GM12878 (cell line): ENCODE data around the gene NFIX. TPM values are rescaled to one million over a fixed set of nuclear protein-coding genes. Genes with fewer than 3 reads are reported as not detected.

Experiments used
- BHLHE40 ChIP-seq, 2 experiments: fragments of 450-650 bp in 1 of 2; IDR thresholded peaks; 2 replicates each; pipeline ENCODE4 v1.6.1; 2011 to 2017; ENCODE audit warnings: low read depth in 2 of 2, borderline replicate concordance in 1 of 2, improper control_type of control experiment in 1 of 2, low read length in 1 of 2, mild to moderate bottlenecking in 1 of 2
- CBX5 ChIP-seq: sonication (generic); IDR thresholded peaks from 2 replicates; pipeline ENCODE4 v1.6.1; 2016; ENCODE audit warnings: low read depth, moderate library complexity, mild to moderate bottlenecking, inconsistent platforms
- EP300 ChIP-seq, 2 experiments: fragments of 150-350 bp in 1 of 2; IDR thresholded peaks; 2 replicates each; pipeline ENCODE4 v1.6.1; 2011 to 2012; ENCODE audit warnings: low read depth in 2 of 2, low read length in 2 of 2, borderline replicate concordance in 1 of 2, improper control_type of control experiment in 1 of 2, inconsistent platforms in 1 of 2; ENCODE audit not compliant: control insufficient read depth in 1 of 2
- JUNB ChIP-seq: IDR thresholded peaks from 2 replicates; pipeline ENCODE4 v1.6.1; 2016; ENCODE audit warnings: antibody characterized with exemption, mild to moderate bottlenecking
- MTA3 ChIP-seq: IDR thresholded peaks from 2 replicates; pipeline ENCODE4 v1.6.1; 2012; ENCODE audit warnings: low read length, inconsistent platforms, borderline replicate concordance
- MXI1 ChIP-seq: fragments of 150-350 bp; IDR thresholded peaks from 2 replicates; pipeline ENCODE4 v1.6.1; 2011; ENCODE audit warnings: low read depth, mild to moderate bottlenecking, inconsistent platforms, low read length, improper control_type of control experiment
- POLR2A ChIP-seq: IDR thresholded peaks from 2 replicates; pipeline ENCODE4 v1.6.1; 2011; ENCODE audit warnings: low read depth, mild to moderate bottlenecking, low read length
- RAD21 ChIP-seq: IDR thresholded peaks from 2 replicates; pipeline ENCODE4 v1.6.1; 2011; ENCODE audit warnings: mild to moderate bottlenecking, low read depth, low read length, moderate library complexity; ENCODE audit not compliant: insufficient read depth
- RELA ChIP-seq: fragments of 450-650 bp; IDR thresholded peaks from 2 replicates; pipeline ENCODE4 v1.8.0; 2014; ENCODE audit warnings: borderline replicate concordance; ENCODE audit not compliant: partially characterized antibody
- ZNF274 ChIP-seq: IDR thresholded peaks from one replicate; pipeline ENCODE4 v1.8.0; 2011; ENCODE audit not compliant: insufficient read length, insufficient read depth
- ZNF384 ChIP-seq: IDR thresholded peaks from 2 replicates; pipeline ENCODE4 v1.6.1; 2012; ENCODE audit warnings: low read depth, mild to moderate bottlenecking, low read length, improper control_type of control experiment, borderline replicate concordance
- polyA plus RNA-seq, 11 experiments: library from polyadenylated mRNA; depleted of rRNA in 4 of 11; unstranded in 6 of 11; stranded (reverse) in 5 of 11; fragments of >200 nt; fragmentation: Nextera tagmentation in 4 of 11; fragmentation: Illumina TruSeq in 1 of 11; extraction: Ambion mirVana in 4 of 11; extraction: Trizol in 1 of 11; gene quantifications; 1 replicate in 1 of 11; 2 replicates in 10 of 11; pipeline versions ENCODE4 v1.2.1 to v1.2.3, GENCODE V29; 2011 to 2016; ENCODE audit warnings: inconsistent platforms in 2 of 11, missing spikeins in 2 of 11, low read depth in 1 of 11
- total RNA-seq, 4 experiments: library from RNA; depleted of rRNA in 3 of 4; stranded (reverse); fragments of >200 nt in 3 of 4; fragmentation: Illumina TruSeq in 1 of 4; extraction: Trizol in 1 of 4; gene quantifications; 2 replicates each; pipeline versions ENCODE4 v1.2.1 to v1.2.3, GENCODE V29; 2013 to 2021
- TF ChIP-seq, protein P1 (sequence below): IDR thresholded peaks from 2 replicates; pipeline ENCODE4 v1.6.1; 2011; ENCODE audit warnings: low read depth, mild to moderate bottlenecking, low read length, moderate library complexity, borderline replicate concordance; ENCODE audit errors: extremely low read depth
- TF ChIP-seq, protein P2 (sequence below): IDR thresholded peaks from 2 replicates; pipeline ENCODE4 v1.6.1; 2012; ENCODE audit warnings: improper control_type of control experiment, low read depth, low read length; ENCODE audit not compliant: insufficient replicate concordance
- TF ChIP-seq, protein P3 (sequence below): IDR thresholded peaks from 2 replicates; pipeline ENCODE4 v1.6.1; 2012; ENCODE audit warnings: low read depth, low read length, improper control_type of control experiment
- TF ChIP-seq, protein P4 (sequence below): IDR thresholded peaks from 2 replicates; pipeline ENCODE4 v1.6.1; 2012; ENCODE audit warnings: mild to moderate bottlenecking, low read depth, low read length
- TF ChIP-seq, protein P5 (sequence below): fragments of 450-650 bp; IDR thresholded peaks from 2 replicates; pipeline ENCODE4 v1.6.1; 2017; ENCODE audit warnings: mild to moderate bottlenecking, low read depth, inconsistent platforms; ENCODE audit not compliant: poor library complexity, severe bottlenecking

NFIX gene
- total and polyA plus RNA-seq, 10 of the 15 experiments (the other 5 are each of a cell fraction or from before 2014, with no cell fraction given): 0.02 to 2.2 (median 0.28) TPM

DNA sequence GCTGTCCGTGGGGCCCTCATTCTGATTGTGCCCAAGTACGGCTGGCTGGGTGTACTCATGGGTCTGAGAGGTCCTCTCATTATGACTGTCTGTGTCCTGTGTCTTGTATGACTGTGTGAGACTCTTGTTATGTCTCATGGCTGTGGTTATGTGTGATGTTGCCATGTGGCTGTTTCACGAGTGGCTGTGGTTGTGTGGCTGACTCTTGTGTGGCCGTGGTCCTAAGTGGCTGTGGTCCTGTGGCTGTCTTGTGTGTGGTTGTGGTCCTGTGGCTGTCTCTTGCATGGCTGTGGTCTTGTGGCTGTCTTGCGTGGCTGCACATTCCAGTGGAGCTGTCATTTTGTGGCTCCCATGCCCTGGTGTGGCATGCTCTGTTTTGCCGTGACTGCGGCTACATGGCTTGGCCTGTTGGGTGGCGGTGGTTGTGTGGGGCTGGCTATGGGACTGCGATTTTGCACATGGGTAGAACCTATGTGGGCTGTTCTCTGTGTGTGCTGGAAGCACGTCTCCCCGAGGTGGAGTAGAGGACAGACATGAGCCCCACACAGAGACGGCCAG is 104.8 kb downstream of the NFIX start (continued):
- TF ChIP-seq RELA: peak; percentile 43
- peak; percentile 97 for TF ChIP-seq BHLHE40 (IDR thresholded peaks at IDR 0.05; ENCODE audit: borderline replicate concordance in 1 of 2, low read depth in 2 of 2, low read length in 1 of 2)
- TF ChIP-seq, protein P1, sequence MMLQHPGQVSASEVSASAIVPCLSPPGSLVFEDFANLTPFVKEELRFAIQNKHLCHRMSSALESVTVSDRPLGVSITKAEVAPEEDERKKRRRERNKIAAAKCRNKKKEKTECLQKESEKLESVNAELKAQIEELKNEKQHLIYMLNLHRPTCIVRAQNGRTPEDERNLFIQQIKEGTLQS: no peak
- no peak for TF ChIP-seq ZNF384
- TF ChIP-seq, protein P2, sequence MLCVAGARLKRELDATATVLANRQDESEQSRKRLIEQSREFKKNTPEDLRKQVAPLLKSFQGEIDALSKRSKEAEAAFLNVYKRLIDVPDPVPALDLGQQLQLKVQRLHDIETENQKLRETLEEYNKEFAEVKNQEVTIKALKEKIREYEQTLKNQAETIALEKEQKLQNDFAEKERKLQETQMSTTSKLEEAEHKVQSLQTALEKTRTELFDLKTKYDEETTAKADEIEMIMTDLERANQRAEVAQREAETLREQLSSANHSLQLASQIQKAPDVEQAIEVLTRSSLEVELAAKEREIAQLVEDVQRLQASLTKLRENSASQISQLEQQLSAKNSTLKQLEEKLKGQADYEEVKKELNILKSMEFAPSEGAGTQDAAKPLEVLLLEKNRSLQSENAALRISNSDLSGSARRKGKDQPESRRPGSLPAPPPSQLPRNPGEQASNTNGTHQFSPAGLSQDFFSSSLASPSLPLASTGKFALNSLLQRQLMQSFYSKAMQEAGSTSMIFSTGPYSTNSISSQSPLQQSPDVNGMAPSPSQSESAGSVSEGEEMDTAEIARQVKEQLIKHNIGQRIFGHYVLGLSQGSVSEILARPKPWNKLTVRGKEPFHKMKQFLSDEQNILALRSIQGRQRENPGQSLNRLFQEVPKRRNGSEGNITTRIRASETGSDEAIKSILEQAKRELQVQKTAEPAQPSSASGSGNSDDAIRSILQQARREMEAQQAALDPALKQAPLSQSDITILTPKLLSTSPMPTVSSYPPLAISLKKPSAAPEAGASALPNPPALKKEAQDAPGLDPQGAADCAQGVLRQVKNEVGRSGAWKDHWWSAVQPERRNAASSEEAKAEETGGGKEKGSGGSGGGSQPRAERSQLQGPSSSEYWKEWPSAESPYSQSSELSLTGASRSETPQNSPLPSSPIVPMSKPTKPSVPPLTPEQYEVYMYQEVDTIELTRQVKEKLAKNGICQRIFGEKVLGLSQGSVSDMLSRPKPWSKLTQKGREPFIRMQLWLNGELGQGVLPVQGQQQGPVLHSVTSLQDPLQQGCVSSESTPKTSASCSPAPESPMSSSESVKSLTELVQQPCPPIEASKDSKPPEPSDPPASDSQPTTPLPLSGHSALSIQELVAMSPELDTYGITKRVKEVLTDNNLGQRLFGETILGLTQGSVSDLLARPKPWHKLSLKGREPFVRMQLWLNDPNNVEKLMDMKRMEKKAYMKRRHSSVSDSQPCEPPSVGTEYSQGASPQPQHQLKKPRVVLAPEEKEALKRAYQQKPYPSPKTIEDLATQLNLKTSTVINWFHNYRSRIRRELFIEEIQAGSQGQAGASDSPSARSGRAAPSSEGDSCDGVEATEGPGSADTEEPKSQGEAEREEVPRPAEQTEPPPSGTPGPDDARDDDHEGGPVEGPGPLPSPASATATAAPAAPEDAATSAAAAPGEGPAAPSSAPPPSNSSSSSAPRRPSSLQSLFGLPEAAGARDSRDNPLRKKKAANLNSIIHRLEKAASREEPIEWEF: no peak
- no peak; the same call in 1 of the 2 replicates for TF ChIP-seq CBX5
- TF ChIP-seq MXI1: no peak
- TF ChIP-seq RAD21: no peak
- TF ChIP-seq, protein P3, sequence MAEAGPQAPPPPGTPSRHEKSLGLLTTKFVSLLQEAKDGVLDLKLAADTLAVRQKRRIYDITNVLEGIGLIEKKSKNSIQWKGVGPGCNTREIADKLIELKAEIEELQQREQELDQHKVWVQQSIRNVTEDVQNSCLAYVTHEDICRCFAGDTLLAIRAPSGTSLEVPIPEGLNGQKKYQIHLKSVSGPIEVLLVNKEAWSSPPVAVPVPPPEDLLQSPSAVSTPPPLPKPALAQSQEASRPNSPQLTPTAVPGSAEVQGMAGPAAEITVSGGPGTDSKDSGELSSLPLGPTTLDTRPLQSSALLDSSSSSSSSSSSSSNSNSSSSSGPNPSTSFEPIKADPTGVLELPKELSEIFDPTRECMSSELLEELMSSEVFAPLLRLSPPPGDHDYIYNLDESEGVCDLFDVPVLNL: 0 out of 2 replicates have a peak, but pooled peaks have one; percentile 38
- peak; percentile 71 to 87; a peak in 3 of 4 replicates for TF ChIP-seq EP300 (IDR thresholded peaks at IDR 0.05; ENCODE audit: borderline replicate concordance in 1 of 2, control insufficient read depth in 1 of 2, low read depth in 2 of 2, low read length in 2 of 2)
- TF ChIP-seq, protein P4, sequence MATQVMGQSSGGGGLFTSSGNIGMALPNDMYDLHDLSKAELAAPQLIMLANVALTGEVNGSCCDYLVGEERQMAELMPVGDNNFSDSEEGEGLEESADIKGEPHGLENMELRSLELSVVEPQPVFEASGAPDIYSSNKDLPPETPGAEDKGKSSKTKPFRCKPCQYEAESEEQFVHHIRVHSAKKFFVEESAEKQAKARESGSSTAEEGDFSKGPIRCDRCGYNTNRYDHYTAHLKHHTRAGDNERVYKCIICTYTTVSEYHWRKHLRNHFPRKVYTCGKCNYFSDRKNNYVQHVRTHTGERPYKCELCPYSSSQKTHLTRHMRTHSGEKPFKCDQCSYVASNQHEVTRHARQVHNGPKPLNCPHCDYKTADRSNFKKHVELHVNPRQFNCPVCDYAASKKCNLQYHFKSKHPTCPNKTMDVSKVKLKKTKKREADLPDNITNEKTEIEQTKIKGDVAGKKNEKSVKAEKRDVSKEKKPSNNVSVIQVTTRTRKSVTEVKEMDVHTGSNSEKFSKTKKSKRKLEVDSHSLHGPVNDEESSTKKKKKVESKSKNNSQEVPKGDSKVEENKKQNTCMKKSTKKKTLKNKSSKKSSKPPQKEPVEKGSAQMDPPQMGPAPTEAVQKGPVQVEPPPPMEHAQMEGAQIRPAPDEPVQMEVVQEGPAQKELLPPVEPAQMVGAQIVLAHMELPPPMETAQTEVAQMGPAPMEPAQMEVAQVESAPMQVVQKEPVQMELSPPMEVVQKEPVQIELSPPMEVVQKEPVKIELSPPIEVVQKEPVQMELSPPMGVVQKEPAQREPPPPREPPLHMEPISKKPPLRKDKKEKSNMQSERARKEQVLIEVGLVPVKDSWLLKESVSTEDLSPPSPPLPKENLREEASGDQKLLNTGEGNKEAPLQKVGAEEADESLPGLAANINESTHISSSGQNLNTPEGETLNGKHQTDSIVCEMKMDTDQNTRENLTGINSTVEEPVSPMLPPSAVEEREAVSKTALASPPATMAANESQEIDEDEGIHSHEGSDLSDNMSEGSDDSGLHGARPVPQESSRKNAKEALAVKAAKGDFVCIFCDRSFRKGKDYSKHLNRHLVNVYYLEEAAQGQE: 0 out of 2 replicates have a peak, but pooled peaks have one; percentile 5
- peak; percentile 100 for TF ChIP-seq JUNB
- peak; percentile 100 for TF ChIP-seq MTA3
- TF ChIP-seq ZNF274: no peak
- TF ChIP-seq, protein P5, sequence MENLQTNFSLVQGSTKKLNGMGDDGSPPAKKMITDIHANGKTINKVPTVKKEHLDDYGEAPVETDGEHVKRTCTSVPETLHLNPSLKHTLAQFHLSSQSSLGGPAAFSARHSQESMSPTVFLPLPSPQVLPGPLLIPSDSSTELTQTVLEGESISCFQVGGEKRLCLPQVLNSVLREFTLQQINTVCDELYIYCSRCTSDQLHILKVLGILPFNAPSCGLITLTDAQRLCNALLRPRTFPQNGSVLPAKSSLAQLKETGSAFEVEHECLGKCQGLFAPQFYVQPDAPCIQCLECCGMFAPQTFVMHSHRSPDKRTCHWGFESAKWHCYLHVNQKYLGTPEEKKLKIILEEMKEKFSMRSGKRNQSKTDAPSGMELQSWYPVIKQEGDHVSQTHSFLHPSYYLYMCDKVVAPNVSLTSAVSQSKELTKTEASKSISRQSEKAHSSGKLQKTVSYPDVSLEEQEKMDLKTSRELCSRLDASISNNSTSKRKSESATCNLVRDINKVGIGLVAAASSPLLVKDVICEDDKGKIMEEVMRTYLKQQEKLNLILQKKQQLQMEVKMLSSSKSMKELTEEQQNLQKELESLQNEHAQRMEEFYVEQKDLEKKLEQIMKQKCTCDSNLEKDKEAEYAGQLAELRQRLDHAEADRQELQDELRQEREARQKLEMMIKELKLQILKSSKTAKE: peak; percentile 100
- TF ChIP-seq POLR2A: no peak
